GM19438 (cell line): ENCODE data around the gene PRIM2.
A peak's percentile ranks its signal among the peaks of the same experiment; 100 is the strongest.
"Not testable (repeated sequence)": the region's sequence is repeated elsewhere in the genome, so short reads cannot be mapped to it uniquely, and the experiment has no call there.

Experiments used
- ATAC-seq: cut with Tn5 transposase; IDR thresholded peaks from one replicate; pipeline ENCODE4 v1.9.1; 2021; ENCODE audit warnings: low read depth; ENCODE audit not compliant: unreplicated experiment

Gene PRIM2

DNA sequence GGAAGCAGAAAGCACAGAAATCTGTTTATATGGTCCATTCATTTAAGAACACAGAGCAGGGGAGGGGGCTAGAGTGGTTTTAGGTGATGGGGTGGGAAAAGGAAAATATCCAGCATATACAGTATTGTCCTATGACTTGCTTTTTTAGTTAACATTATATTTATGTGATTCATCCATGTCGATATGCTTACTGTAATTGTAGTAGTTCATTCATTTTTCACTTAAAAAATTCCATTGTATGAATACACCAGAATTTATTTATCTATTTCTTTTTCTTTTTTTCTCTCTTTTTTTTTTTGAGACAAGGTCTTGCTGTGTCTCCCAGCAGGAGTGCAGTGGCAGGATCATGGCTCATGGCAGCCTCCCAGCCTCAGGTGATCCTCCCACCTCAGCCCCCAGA is 9.6 kb upstream of the PRIM2 start:
- ATAC-seq = no peak

DNA sequence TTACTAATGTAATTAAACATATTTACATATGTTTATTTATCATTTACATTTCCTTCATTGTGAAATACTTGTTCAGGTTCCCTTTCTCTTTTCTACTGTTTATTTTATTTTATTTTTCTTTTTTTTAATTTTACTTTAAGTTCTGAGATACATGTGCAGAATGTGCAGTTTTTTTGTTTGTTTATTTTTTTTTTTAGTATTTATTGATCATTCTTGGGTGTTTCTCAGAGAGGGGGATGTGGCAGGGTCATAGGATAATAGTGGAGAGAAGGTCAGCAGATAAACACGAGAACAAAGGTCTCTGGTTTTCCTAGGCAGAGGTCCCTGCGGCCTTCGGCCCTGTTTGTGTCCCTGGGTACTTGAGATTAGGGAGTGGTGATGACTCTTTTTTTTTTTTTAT is 8.7 kb upstream of the PRIM2 start:
- not testable (repeated sequence) for ATAC-seq

DNA sequence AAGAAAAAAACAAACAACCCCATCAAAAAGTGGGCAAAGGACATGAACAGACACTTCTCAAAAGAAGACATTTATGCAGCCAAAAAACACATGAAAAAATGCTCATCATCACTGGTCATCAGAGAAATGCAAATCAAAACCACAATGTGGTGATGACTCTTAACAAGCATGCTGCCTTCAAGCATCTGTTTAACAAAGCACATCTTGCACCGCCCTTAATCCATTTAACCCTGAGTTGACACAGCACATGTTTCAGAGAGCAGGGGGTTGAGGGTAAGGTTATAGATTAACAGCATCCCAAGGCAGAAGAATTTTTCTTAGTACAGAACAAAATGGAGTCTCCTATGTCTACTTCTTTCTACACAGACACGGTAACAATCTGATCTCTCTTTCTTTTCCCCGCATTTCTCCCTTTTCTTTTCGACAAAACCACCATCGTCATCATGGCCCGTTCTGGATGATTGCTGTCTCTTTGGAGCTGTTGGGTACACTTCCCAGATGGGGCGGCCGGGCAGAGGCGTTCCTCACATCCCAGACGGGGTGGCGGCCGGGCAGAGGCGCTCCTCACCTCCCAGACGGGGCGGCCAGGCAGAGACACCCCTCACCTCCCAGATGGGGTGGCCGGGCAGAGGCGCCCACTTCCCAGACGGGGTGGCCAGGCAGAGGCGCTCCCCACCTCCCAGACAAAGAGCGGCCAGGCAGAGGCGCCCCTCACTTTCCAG is 7.2 kb upstream of the PRIM2 start:
- ATAC-seq = not testable (repeated sequence)

DNA sequence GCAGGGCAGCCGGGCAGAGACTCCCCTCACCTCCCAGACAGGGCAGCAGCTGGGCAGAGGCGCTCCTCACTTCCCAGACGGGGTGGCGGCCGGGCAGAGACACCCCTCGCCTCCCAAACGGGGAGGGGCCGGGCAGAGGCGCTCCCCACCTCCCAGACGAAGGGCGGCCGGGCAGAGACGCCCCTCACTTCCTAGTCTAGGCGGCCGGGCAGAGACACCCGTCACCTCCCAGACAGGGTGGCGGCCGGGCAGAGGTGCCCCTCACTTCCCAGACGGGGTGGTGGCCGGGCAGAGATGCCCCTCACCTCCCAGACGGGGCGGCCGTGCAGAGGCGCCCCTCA is 6.6 kb upstream of the PRIM2 start:
- no peak for ATAC-seq

DNA sequence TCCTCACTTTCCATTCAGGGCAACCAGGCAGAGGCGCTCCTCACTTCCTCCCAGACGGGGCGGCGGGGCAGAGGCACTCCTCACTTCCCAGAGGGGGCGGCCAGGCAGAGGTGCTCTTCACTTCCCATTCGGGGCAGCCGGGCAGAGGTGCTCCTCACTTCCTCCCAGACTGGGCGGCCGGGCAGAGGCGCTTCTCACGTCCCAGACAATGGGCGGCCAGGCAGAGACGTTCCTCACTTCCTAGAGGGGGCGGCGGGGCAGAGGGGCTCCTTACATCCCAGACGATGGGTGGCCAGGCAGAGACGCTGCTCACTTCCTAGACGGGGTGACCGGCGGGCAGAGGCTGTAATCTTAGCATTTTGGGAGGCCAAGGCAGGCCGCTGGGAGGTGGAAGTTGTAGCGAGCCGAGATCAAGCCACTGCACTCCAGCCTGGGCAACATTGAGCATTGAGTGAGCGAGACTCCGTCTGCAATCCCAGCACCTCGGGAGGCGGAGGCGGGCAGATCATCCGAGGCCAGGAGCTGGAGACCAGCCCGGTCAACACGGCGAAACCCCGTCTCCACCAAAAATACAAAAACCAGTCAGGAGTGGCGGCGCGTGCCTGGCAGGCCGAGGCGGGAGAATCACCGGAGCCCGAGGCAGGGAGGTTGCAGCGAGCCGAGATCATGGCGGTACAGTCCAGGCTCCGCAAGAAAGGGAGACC is 6.0 kb upstream of the PRIM2 start:
- not testable (repeated sequence) for ATAC-seq

DNA sequence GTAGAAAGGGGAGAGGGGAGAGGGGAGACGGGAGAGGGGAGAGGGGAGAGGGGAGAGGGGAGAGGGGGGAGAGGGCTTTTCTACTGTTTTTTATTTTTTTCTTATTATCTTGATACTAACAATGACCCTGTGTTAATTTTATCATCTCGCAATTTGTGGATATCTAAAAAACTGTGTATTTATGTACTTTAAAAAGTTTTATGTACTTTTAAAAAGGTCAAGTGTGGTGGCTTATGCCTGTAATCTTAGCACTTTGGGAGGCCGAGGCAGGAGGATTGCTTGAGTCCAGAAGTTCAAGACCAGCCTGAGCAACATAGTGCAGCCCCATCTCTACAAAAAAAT is 5.5 kb upstream of the PRIM2 start:
- no peak for ATAC-seq

DNA sequence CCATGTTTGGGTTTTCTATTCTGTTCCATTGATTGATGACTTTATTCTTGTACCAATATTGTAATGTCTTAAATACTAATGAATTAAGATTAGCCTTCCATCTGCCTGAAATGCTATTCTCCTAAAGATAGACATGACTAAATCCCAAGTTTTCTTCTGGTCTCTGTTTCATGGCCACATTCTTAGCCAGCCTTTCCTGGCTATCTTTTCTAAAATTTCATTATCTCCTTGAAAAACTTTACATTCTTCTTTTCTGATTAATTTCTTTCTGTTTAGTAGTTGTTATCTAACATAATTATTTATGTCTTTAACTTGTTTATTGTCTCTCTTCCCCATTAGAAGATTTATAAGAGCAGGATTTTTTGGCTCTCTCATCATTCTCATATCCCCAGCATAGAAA is 4.4 kb upstream of the PRIM2 start:
- ATAC-seq = no peak

DNA sequence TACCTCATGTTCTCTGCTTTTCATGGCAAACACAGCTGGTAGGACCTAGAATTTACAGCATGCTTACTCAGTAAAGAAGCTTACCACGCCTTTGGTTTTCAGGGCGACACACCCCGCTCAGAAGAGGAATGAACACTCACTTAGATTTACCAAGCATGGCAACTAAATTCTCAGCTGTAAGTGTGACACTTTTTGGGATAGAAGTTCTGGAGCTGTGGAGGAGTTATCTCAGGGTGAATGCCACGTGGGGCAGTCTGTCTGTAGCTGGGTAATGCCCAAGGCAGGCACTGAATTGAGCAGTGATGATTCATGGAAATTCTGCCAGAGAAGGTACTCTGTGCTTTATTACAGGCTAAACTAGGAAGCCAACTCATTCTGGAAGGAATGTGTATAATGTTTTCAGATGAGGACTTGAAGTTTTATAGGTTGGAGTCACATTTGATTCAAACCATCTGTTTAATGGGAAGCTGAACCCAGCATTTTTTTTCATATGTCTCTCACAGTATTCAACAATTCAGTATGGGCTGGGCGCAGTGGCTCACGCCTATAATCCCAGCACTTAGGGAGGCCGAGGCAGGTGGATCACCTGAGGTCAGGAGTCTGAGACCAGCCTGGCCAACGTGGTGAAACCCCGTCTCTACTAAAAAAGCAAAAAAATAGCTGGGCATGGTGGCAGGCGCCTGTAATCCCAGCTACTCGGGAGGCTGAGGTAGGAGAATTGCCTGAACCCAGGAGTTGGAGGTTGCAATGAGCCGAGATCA is 3.5 kb upstream of the PRIM2 start:
- no peak for ATAC-seq

DNA sequence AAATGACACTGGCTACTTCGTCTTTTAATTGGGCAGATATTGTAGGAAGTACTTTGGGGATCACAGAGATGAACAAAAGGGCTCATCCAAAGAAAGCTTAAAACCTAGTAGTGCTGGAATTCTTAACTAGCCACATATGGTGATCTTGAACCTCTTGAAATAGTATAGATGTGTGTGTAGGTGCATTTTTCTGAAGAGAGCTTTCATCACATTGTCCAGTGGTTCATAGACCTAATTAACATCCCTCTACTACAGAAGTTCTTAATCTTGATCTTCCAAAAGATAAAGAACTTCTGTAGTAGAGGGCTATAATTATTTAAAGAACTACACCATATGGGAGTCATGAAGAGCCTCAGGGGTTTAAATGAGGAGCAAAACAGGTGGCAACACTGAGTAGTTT is 2.3 kb upstream of the PRIM2 start:
- no peak for ATAC-seq

DNA sequence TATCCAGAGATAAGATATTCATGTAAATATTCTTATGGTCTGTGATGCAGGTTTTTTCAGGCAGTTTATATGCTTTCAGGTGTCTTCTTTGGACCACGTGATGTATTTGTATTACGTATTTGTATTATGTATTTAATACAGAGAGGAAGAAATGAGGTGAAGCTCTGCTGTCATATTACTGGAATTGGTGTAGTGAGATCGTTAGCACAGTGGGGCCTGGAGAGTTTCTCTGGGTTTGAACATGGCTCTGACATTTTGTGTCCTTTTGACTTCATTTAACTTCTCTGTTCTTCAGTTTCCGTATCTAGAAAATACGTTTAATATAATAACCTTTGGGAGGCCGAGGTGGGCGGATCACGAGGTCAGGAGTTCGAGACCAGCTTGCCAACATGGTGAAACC is 1.6 kb upstream of the PRIM2 start:
- no peak for ATAC-seq

DNA sequence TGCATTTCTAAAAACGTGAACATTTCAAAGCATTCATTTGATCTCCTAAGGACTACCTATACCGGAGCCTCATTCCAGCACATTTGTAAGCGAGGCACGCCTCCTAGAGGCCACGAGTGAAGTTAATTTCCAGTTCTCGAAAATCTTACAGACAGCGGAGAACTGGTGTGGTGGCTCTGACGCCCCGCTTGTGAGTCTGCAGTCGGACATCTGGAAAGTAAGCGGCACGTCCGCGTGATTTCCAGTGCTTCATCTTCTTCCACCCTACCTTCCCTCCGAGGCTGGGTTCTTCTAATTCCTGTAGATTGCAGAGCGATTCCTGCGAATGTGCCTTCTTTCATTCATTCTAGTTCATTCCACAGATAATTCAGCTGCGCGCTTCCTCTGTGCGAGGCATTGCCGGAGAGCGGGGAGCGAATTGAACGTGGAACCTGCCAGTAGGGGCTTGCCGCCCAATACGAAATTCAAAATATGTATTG is 810 bp upstream of the PRIM2 start:
- ATAC-seq = peak; percentile 86

DNA sequence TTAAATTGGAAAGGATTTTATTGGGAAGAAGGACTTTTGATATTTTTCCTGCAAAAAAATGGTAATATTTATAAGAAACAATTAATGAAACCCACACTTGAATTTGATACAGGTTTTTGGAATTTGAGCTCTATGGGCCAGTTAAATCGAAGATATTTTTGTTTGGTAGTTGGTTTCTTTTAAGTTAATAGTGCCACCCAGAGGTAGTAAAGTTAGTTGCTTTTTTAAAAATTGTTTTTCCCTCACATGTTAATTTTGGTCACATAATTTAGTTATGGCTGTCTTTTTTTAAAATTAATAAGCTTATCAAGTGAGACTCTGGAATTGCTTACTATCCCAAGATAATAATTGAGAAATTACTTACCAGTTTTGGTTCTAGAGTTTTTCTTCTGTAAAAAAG is 7.1 kb downstream of the PRIM2 start:
- ATAC-seq = no peak

DNA sequence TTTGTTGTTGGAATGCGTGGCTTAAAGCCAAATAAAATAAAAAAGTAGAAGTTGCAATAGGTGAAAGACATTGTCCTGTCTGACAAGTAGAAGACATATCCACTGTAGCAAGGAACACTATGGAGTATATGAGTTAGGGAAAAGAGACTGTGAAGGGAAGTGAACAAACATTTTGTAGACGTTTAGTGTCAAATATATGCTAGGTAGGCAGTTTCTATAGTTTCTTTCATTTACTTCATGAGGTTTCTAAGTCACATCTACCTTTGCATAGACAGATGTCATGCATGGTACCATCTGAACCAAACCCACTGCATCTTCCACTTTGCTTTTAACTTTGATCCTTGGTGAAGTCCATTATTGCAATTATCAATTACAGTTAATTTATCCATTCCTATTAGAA is 9.9 kb downstream of the PRIM2 start:
- no peak for ATAC-seq

DNA sequence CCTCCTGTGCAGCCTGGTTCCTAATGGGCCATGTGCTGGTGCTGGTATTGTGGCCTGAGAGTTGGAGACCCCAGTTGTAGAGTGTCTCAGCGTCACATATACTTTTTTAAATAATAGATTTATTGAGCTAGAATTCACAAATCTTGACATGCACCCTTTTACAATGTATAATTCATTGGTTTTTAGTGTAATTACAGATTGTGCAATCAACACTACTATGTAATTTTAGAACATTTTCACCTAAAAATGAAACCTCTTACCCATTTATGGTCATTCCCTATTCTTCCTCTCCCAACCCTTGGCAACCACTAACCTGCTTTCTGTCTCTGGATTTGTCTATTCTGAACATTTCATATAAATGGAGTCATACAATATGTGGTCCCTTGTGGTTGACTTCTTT is 10.6 kb downstream of the PRIM2 start:
- ATAC-seq = no peak

DNA sequence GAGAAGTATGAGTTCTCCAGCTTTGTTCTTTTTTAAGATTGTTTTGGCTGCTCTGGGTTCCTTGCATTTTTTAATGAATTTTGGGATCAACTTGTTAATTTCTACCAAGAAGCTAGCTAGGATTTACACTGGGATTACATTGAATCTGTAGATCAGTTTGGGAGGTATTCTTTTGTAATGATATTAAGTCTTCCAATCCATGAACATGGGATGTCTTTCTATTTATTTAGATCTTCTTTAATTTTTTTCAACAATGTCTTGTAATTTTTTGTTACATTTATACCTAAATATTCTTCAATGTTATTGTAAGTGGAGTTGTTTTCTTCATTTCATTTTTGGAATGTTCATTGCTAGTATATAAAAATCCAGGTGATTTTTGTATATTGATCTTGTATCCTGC is 12.5 kb downstream of the PRIM2 start:
- ATAC-seq = no peak

DNA sequence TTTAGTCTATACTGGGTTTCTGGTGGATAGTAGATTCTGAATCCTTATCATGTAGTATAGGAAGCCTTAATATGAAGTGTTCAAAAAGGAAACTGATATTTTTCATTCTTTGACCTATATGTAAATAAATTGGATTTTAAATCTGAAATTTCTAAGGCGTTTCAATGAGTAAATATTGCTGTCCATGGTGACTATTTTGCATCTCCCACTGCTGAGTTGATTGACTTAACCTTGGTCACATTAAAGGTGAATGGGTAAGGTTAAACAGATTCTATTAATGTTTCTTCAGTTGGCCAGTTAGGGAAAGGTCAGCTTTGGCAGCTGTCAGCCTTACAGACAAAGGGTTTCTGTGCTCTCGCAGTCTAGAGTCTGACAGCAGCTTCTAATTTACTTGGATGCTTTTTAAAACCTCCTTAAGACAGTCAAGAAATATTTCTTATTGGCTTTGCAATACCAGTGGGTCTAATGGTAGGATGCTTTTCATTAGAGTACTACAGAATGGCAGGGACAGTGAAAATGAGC is 24.8 kb downstream of the PRIM2 start:
- no peak for ATAC-seq

DNA sequence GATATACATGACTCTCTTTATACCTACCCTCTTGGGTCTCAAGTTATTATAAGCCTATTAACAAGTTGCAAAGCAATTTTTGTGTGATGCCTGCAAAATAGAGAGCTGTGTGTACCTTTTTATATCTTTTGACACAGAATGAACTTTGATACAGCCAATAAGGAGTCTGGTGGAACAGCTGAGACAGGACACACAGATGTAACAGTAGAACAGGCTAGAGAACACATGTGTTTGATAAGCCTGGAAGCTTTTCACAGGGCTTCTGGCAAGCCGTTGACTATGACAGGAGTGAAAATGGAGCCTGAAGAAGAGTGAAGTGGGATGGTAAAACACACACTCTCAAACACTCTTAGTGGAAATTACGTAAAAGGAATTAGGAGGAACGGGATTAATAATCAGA is 25.9 kb downstream of the PRIM2 start:
- not testable (repeated sequence) for ATAC-seq

DNA sequence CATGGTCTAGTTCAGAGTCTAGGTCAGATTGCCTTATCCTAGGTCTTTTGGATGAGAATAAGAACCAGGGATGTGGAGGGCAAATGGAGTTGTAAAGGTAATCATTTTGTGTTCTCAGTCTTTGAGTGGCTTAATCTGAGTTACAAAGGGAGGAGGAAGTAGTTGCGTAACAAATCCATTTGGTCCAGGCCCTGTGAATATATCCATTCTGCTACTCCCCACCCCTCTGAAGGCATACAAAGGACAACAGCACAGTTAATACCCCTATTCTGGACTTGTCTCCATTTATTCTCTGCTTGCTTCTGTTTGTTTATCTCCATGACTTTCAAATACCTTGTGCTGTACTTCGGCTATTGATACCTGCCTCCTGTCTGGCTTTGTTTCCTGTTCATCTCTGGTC is 29.3 kb downstream of the PRIM2 start:
- ATAC-seq = not testable (repeated sequence)

DNA sequence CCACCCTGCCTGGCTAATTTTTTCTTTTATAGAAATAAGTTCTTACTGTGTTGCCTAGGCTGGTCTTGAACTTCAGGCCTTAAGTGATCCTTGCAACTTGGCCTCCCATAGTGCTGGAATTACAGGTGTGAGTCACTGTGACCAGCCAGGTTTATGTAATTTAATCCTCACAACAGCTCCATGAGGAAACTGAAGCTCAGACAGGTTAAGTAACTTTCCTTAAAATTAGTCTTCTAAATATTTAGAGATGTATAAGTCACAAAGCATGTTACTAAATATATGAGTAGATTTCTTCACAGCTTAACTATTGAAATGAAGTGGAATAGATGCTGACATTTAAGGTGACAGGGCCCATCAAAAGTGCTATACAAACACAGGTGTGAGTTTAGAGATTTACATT is 30.2 kb downstream of the PRIM2 start:
- ATAC-seq = not testable (repeated sequence)

DNA sequence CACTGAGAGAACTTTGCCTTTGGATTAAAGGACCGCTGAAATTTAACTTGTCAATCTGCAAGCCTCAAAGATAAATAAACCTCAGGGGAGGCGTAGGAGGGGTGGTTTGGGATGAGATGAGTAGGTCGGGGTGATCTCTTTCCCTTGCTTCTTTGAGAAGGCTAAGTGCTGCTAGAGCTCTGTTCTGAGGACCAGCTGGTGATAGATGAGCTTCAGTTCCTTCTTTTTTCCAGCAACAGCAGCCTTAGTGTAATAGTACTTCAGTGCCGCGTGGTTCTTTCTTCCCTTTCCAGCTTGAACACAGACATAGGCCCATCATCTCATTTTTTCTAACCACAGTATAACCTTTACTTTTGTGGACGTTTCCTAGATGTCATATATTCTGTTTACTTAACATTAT is 33.0 kb downstream of the PRIM2 start:
- ATAC-seq = not testable (repeated sequence)

DNA sequence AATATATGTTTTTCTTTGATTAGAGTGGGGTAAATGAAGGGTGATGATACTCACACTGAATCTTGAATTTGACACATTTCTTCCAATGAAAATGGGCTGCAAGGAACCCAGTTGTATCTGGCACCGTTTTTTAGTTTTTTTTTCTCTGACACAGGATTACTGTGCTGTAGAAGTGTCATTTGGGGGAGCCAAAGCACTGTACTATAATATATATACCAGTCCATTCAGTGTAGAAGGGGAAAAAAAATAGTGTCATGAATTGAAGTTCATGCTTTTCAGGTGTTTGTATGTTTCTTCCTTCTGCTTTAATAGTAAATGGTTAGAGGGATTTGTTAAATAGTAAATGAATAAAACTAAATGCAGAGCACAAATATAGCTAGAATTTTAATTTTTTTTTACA is 35.2 kb downstream of the PRIM2 start:
- not testable (repeated sequence) for ATAC-seq
